Measurements from ENCODE around the gene CUTA.
A peak's percentile ranks its signal among the peaks of the same experiment; 100 is the strongest.
"Not testable (repeated sequence)": the region's sequence is repeated elsewhere in the genome, so short reads cannot be mapped to it uniquely, and the experiment has no call there.

The CUTA gene

GRCh38 chr6:33405386-33405940, 12.4 kb downstream of the CUTA start:
- DNase-seq (ENCODE audit: low read depth in 2 of 2), result no peak

- no peak for DNase-seq (ENCODE audit: low read depth in 2 of 2)
Measured at GRCh38 chr6:33404884-33405283, 13.0 kb downstream of the CUTA start.

GRCh38 chr6:33399881-33400280, 18.0 kb downstream of the CUTA start:
- not testable (repeated sequence) for DNase-seq (ENCODE audit: low read depth in 2 of 2)

- DNase-seq (ENCODE audit: low read depth in 2 of 2), result not testable (repeated sequence)
Measured at GRCh38 chr6:33398601-33399000, 19.3 kb downstream of the CUTA start.

GRCh38 chr6:33397541-33397940, 20.4 kb downstream of the CUTA start:
- DNase-seq (ENCODE audit: low read depth in 2 of 2), result no peak

- no peak for DNase-seq (ENCODE audit: low read depth in 2 of 2)
Measured at GRCh38 chr6:33392979-33393378, 24.9 kb downstream of the CUTA start.

- DNase-seq (ENCODE audit: low read depth in 2 of 2), result no peak
Measured at GRCh38 chr6:33392595-33392948, 25.3 kb downstream of the CUTA start.

GRCh38 chr6:33391922-33392594, 25.8 kb downstream of the CUTA start:
- no peak for DNase-seq (ENCODE audit: low read depth in 2 of 2)

GRCh38 chr6:33391278-33391921, 26.5 kb downstream of the CUTA start, which contains the start of gene KIFC1:
Gene KIFC1, plus strand, starts transcription at chr6:33391823. Its CDS starts 163 bp downstream, at chr6:33391986.
- DNase-seq (ENCODE audit: low read depth in 2 of 2), result peak; percentile 100

- DNase-seq (ENCODE audit: low read depth in 2 of 2), result no peak
Measured at GRCh38 chr6:33390767-33391277, 27.1 kb downstream of the CUTA start.

- DNase-seq (ENCODE audit: low read depth in 2 of 2), result no peak
Measured at GRCh38 chr6:33390173-33390572, 27.7 kb downstream of the CUTA start.

- DNase-seq (ENCODE audit: low read depth in 2 of 2), result peak; percentile 52 to 53
Measured at GRCh38 chr6:33384581-33385020, 33.3 kb downstream of the CUTA start.

GRCh38 chr6:33383427-33384185, 34.3 kb downstream of the CUTA start:
- DNase-seq (ENCODE audit: low read depth in 2 of 2), result no peak

GRCh38 chr6:33380272-33380981, 37.5 kb downstream of the CUTA start:
- DNase-seq (ENCODE audit: low read depth in 2 of 2), result no peak

- not testable (repeated sequence) for DNase-seq (ENCODE audit: low read depth in 2 of 2)
Measured at GRCh38 chr6:33379184-33379583, 38.7 kb downstream of the CUTA start.

GRCh38 chr6:33377171-33377570, 40.7 kb downstream of the CUTA start:
- DNase-seq (ENCODE audit: low read depth in 2 of 2), result no peak

GRCh38 chr6:33375143-33375671, 42.7 kb downstream of the CUTA start:
- peak; percentile 79 to 80 for DNase-seq (ENCODE audit: low read depth in 2 of 2)

- no peak for DNase-seq (ENCODE audit: low read depth in 2 of 2)
Measured at GRCh38 chr6:33373960-33374910, 43.7 kb downstream of the CUTA start.

GRCh38 chr6:33372526-33373123, 45.3 kb downstream of the CUTA start:
- no peak for DNase-seq (ENCODE audit: low read depth in 2 of 2)

- not testable (repeated sequence) for DNase-seq (ENCODE audit: low read depth in 2 of 2)
Measured at GRCh38 chr6:33371901-33372300, 46.0 kb downstream of the CUTA start.

All from fibroblast of skin of left quadriceps (primary cell).